GM12878 (cell line): ENCODE results near the gene SPEM2. TPM values are rescaled to one million over a fixed set of nuclear protein-coding genes. Genes with fewer than 3 reads are reported as not detected.
A peak's percentile ranks its signal among the peaks of the same experiment; 100 is the strongest.

Experiments used
- ATAC-seq: fragments of 200-7000 bp; cut with Tn5 transposase; 3 replicates; pipeline ENCODE4 v1.9.1; 2020; ENCODE audit warnings: mild to moderate bottlenecking, moderate library complexity
- BruUV-seq: library from RNA; stranded (reverse); fragments of 400-500 nt; replicated peaks from 2 replicates; lab custom pipeline; 2021; lab: Mats Ljungman, UMichigan
- CTCF ChIA-PET: fragments of 300-600 bp; sonication (Branson Sonifier 250); formaldehyde crosslinking; extraction: SDS; loops from one replicate; lab custom pipeline; 2021; ENCODE audit warnings: inconsistent platforms; lab: Yijun Ruan, JAX
- POLR2A ChIA-PET: fragments of 350-600 bp; formaldehyde crosslinking; extraction: SDS; loops from one replicate; lab custom pipeline; 2021; ENCODE audit warnings: inconsistent platforms; lab: Charles Lee
- RAD21 ChIA-PET: fragments of 300-600 bp; sonication (Branson Sonifier 250); formaldehyde crosslinking; loops from one replicate; lab custom pipeline; 2023; ENCODE audit warnings: antibody characterized with exemption; ENCODE audit not compliant: unreplicated experiment; lab: Charles Lee
- SMC1A ChIA-PET: fragments of 300-600 bp; sonication (Branson Sonifier 250); formaldehyde crosslinking; loops from one replicate; lab custom pipeline; 2023; ENCODE audit not compliant: unreplicated experiment, uncharacterized antibody; lab: Charles Lee
- DNase-seq: peaks from one replicate; pipeline ENCODE4 v3.0.0-alpha.2; 2011; ENCODE audit warnings: low read depth, low spot score
- FAIRE-seq: peaks from 3 replicates; lab custom pipeline; 2011; peaks lifted over from hg19 to GRCh38; lab: Jason Lieb, UNC
- H2AFZ ChIP-seq: 2 replicates; pipeline ENCODE4 v1.6.0; 2011; ENCODE audit warnings: low read depth, low read length, control low read depth; ENCODE audit not compliant: control insufficient read depth
- H3K27ac ChIP-seq: 2 replicates; pipeline ENCODE4 v1.5.1; 2011; ENCODE audit warnings: control low read depth; ENCODE audit not compliant: control insufficient read depth, insufficient read depth
- H3K27me3 ChIP-seq, 2 experiments: replicated peaks in 1 of 2; 2 replicates each; pipeline versions ENCODE4 v1.6.0 to v1.6.1; 2011; ENCODE audit warnings: low read length in 1 of 2; ENCODE audit not compliant: control insufficient read depth in 2 of 2, insufficient read depth in 2 of 2
- H3K36me3 ChIP-seq, 2 experiments: 2 replicates each; pipeline ENCODE4 v1.5.1; 2011; ENCODE audit warnings: low read length in 1 of 2; ENCODE audit not compliant: control insufficient read depth in 2 of 2, insufficient read depth in 2 of 2
- H3K4me1 ChIP-seq: 2 replicates; pipeline ENCODE4 v1.6.1; 2011; ENCODE audit warnings: mild to moderate bottlenecking, low read length, moderate library complexity, mixed read lengths; ENCODE audit not compliant: control insufficient read depth, insufficient read depth
- H3K4me2 ChIP-seq: 2 replicates; pipeline ENCODE4 v1.6.0; 2011; ENCODE audit warnings: control low read depth; ENCODE audit not compliant: control insufficient read depth, insufficient read depth
- H3K4me3 ChIP-seq: fragments of 200-600 bp; sonication (generic); 2 replicates; pipeline ENCODE4 v1.5.1; 2016
- H3K79me2 ChIP-seq: 2 replicates; pipeline ENCODE4 v1.6.0; 2011; ENCODE audit warnings: low read length; ENCODE audit not compliant: control insufficient read depth, insufficient read depth
- H3K9ac ChIP-seq: 2 replicates; pipeline ENCODE4 v1.8.0; 2011; ENCODE audit warnings: low read length, control low read depth, mixed read lengths; ENCODE audit not compliant: control insufficient read depth, insufficient read depth
- H3K9me3 ChIP-seq: replicated peaks from 3 replicates; pipeline ENCODE4 v1.5.1; 2011; ENCODE audit warnings: mild to moderate bottlenecking, low read length; ENCODE audit not compliant: control insufficient read depth, insufficient read depth
- H4K20me1 ChIP-seq: 2 replicates; pipeline ENCODE4 v1.6.0; 2011; ENCODE audit not compliant: control insufficient read depth, insufficient read depth
- CEBPZ ChIP-seq: fragments of 150-350 bp; IDR thresholded peaks from 2 replicates; pipeline ENCODE4 v1.6.1; 2016; ENCODE audit warnings: low read depth, low read length
- HDGF ChIP-seq: fragments of 450-650 bp; IDR thresholded peaks from 2 replicates; pipeline ENCODE4 v1.6.1; 2016; ENCODE audit warnings: antibody characterized with exemption
- NBN ChIP-seq: fragments of 450-650 bp; IDR thresholded peaks from 2 replicates; pipeline ENCODE4 v1.6.1; 2016
- NR2C1 ChIP-seq: fragments of 450-650 bp; IDR thresholded peaks from 2 replicates; pipeline ENCODE4 v1.6.1; 2017; ENCODE audit warnings: antibody characterized with exemption, mild to moderate bottlenecking, moderate library complexity
- NR2F1 ChIP-seq: fragments of 450-650 bp; conservative IDR thresholded peaks from 2 replicates; pipeline ENCODE4 v1.6.1; 2017; ENCODE audit warnings: mild to moderate bottlenecking
- POLR2AphosphoS2 ChIP-seq: IDR thresholded peaks from 2 replicates; pipeline ENCODE4 v1.6.1; 2011; ENCODE audit warnings: low read depth, mild to moderate bottlenecking, low read length, improper control_type of control experiment, moderate library complexity
- SKIL ChIP-seq: fragments of 450-650 bp; IDR thresholded peaks from 2 replicates; pipeline ENCODE4 v1.6.1; 2017; ENCODE audit warnings: mild to moderate bottlenecking, low read depth, inconsistent platforms; ENCODE audit not compliant: poor library complexity, severe bottlenecking
- SP1 ChIP-seq: IDR thresholded peaks from one replicate; pipeline ENCODE4 v1.6.1; 2011; ENCODE audit warnings: low read depth, low read length
- SREBF2 ChIP-seq: IDR thresholded peaks from 2 replicates; pipeline ENCODE4 v1.6.1; 2012; ENCODE audit warnings: mild to moderate bottlenecking, low read length
- TAF1 ChIP-seq: IDR thresholded peaks from 2 replicates; pipeline ENCODE4 v1.6.1; 2011; ENCODE audit warnings: mild to moderate bottlenecking, low read depth, low read length, borderline replicate concordance
- WGBS: methylation state at CpG from one replicate; pipeline ENCODE4 v1.1.6; 2016; ENCODE audit warnings: low lambda C conversion rate; ENCODE audit not compliant: insufficient replicate concordance, insufficient coverage; ENCODE audit errors: missing lambda C conversion rate; 5-methylcytosine and 5-hydroxymethylcytosine counted together
- in situ Hi-C: fragments of 300-500 bp; cut with MboI; formaldehyde crosslinking; loops from 9 replicates; pipeline ENCODE4 v1.14.3; 2018; ENCODE audit warnings: mixed read lengths
- intact Hi-C: fragments of 100-400 bp; cut with micrococcal nuclease; formaldehyde crosslinking; loops from one replicate; pipeline ENCODE4 v1.14.2; 2022; ENCODE audit not compliant: unreplicated experiment
- polyA plus RNA-seq, 11 experiments: library from polyadenylated mRNA; depleted of rRNA in 4 of 11; unstranded in 6 of 11; stranded (reverse) in 5 of 11; fragments of >200 nt; fragmentation: Nextera tagmentation in 4 of 11; fragmentation: Illumina TruSeq in 1 of 11; extraction: Ambion mirVana in 4 of 11; extraction: Trizol in 1 of 11; gene quantifications; 1 replicate in 1 of 11; 2 replicates in 10 of 11; pipeline versions ENCODE4 v1.2.1 to v1.2.3, GENCODE V29; 2011 to 2016; ENCODE audit warnings: inconsistent platforms in 2 of 11, missing spikeins in 2 of 11, low read depth in 1 of 11
- total RNA-seq, 4 experiments: library from RNA; depleted of rRNA in 3 of 4; stranded (reverse); fragments of >200 nt in 3 of 4; fragmentation: Illumina TruSeq in 1 of 4; extraction: Trizol in 1 of 4; gene quantifications; 2 replicates each; pipeline versions ENCODE4 v1.2.1 to v1.2.3, GENCODE V29; 2013 to 2021
- TF ChIP-seq, protein P1 (sequence below): fragments of 450-650 bp; IDR thresholded peaks from 2 replicates; pipeline ENCODE4 v1.6.1; 2017; ENCODE audit warnings: low read depth, mild to moderate bottlenecking, moderate library complexity
- TF ChIP-seq, protein P2 (sequence below): IDR thresholded peaks from 2 replicates; pipeline ENCODE4 v1.6.1; 2012; ENCODE audit warnings: low read depth, low read length, improper control_type of control experiment

SPEM2 gene
- total and polyA plus RNA-seq, 10 of the 15 experiments (the other 5 are each of a cell fraction or from before 2014, with no cell fraction given), result not detected

- TF ChIP-seq NR2F1, result 0 out of 2 replicates have a peak, but pooled peaks have one; percentile 22
- no peak for TF ChIP-seq SREBF2
- peak; percentile 10 for TF ChIP-seq SKIL
- TF ChIP-seq SP1, result peak; percentile 17
- TF ChIP-seq, all 136 proteins: peak for 10
Measured at GRCh38 chr17:7393613-7394451, 31.6 kb upstream of the SPEM2 start (continued).

- ATAC-seq, result peak; percentile 96
- H3K79me2 ChIP-seq, result peaks cover 2% of the 10 kb centered on the region
- POLR2A ChIA-PET, result interaction anchor here (0.6 to 3.2 kb wide), 3 partner anchors 9 to 282 kb away, joined by 3 to 23 read pairs (median 3); partner anchors contain the start of gene TMEM256
- CTCF ChIA-PET, result interaction anchor here (1.0 to 1.5 kb wide), 2 partner anchors 127 to 166 kb away, joined by 4 to 10 read pairs; partner anchors contain the start of gene SENP3
- peak within 1 kb of the TSS; percentile 58 for H3K27ac ChIP-seq
- peak; percentile 26 for DNase-seq
- no TSS peak for BruUV-seq
- peak within 1 kb of the TSS; percentile 92 for H2AFZ ChIP-seq
- H3K4me2 ChIP-seq, result peak within 1 kb of the TSS; percentile 96
- no peaks in the 10 kb centered on the region for H3K36me3 ChIP-seq
- no peaks in the 10 kb centered on the region for H3K4me1 ChIP-seq
- RAD21 ChIA-PET, result interaction anchor here (0.6 to 1.3 kb wide), 7 partner anchors 9 to 256 kb away, joined by 3 to 10 read pairs (median 3); partner anchors contain the start of genes ACAP1, TMEM102, TMEM256 and TNFSF12
- WGBS, result 1% methylated on average over 52 of the region's 71 CpGs
- peak within 1 kb of the TSS; percentile 85 for H3K9ac ChIP-seq
- H4K20me1 ChIP-seq, result no peaks in the 10 kb centered on the region
- no peaks in the 10 kb centered on the region for H3K27me3 ChIP-seq
- FAIRE-seq, result peak; percentile 65
- SMC1A ChIA-PET, result no interaction called here
- H3K4me3 ChIP-seq, result peak within 1 kb of the TSS; percentile 80
- intact Hi-C loops, result no loop called here
- in situ Hi-C loops, result no loop called here
- H3K9me3 ChIP-seq, result no peaks in the 10 kb centered on the region
- TF ChIP-seq TAF1, result peak; percentile 13; the same call in 1 of the 2 replicates
- peak; percentile 6; the same call in 1 of the 2 replicates for TF ChIP-seq NR2C1
- TF ChIP-seq NR2F1, result peak; percentile 22; the same call in 1 of the 2 replicates
- 0 out of 2 replicates have a peak, but pooled peaks have one; percentile 10 for TF ChIP-seq NBN
- no peak for TF ChIP-seq CEBPZ
- TF ChIP-seq POLR2AphosphoS2, result no peak
- TF ChIP-seq, protein P1, sequence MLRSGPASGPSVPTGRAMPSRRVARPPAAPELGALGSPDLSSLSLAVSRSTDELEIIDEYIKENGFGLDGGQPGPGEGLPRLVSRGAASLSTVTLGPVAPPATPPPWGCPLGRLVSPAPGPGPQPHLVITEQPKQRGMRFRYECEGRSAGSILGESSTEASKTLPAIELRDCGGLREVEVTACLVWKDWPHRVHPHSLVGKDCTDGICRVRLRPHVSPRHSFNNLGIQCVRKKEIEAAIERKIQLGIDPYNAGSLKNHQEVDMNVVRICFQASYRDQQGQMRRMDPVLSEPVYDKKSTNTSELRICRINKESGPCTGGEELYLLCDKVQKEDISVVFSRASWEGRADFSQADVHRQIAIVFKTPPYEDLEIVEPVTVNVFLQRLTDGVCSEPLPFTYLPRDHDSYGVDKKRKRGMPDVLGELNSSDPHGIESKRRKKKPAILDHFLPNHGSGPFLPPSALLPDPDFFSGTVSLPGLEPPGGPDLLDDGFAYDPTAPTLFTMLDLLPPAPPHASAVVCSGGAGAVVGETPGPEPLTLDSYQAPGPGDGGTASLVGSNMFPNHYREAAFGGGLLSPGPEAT, result 0 out of 2 replicates have a peak, but pooled peaks have one; percentile 14
- TF ChIP-seq, protein P2, sequence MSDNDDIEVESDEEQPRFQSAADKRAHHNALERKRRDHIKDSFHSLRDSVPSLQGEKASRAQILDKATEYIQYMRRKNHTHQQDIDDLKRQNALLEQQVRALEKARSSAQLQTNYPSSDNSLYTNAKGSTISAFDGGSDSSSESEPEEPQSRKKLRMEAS, result no peak; the same call in 1 of the 2 replicates
- TF ChIP-seq HDGF, result peak; percentile 64; the same call in 1 of the 2 replicates
Measured at GRCh38 chr17:7394452-7395191, 30.8 kb upstream of the SPEM2 start, which contains the start of gene PLSCR3. TSS of gene PLSCR3 (minus strand) at chr17:7394525. CDS start at chr17:7394110, 415 bp downstream.
